ENCODE data around the gene WDR83.
A peak's percentile ranks its signal among the peaks of the same experiment; 100 is the strongest.
"Not testable (repeated sequence)": the region's sequence is repeated elsewhere in the genome, so short reads cannot be mapped to it uniquely, and the experiment has no call there.

The WDR83 gene

GRCh38 chr19:12687496-12688196, 21.0 kb downstream of the WDR83 start, which contains the start of gene GNG14:
TSS of gene GNG14 (plus strand) at chr19:12687998. CDS start at chr19:12688049, 51 bp downstream.
- DNase-seq, result no peak

DNA sequence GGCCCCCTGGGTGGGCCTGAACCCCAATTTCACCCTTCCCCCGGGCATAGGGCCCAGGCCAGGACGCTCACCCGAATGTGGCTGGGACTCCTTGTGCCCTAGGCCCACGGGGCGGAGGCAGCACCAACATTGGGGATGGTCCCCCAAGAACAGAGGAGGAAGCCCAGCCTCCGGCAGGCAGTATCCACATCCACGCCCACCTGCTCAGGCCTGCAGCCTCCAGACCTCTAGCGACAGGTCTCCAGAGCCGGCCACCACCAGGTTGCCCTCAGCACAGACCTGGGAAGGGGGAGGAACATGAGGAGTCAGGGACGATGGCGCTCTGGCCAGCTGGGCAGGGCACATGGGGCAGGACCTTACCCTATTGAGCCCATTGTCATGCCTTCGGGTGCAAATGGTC, 22.4 kb downstream of the WDR83 start:
- DNase-seq, result no peak

DNA sequence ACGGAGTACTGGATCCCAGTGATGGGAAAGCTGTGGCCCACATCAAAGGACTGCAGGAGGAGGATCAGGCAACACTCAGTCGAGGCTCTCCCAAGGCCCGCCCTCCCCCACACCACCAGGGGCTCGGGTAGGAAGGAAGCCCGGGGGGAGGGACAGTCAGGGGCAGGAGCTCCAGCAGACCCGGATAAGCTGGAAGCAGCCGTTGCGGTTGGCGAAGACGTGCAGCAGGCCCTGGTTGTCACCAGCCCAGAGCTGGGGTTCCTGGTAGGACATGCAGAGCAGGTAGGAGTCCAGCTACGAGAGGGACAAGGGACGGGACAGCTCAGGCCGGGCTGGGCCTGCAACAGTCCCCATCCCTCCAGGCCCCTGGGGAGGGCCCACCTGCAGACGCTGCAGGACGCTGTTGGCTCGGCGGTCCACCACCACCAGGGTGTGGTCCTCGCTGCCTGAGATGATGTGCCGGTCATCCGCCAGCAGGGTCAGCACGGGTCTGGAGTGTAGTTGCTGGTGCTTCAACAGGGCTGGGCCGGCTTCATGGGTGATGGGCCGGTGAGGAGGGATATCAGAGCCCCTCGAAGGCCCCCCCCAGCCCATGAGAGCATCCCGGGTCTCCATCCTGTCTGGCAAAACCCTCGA, 23.1 kb downstream of the WDR83 start:
- DNase-seq, result no peak

DNA sequence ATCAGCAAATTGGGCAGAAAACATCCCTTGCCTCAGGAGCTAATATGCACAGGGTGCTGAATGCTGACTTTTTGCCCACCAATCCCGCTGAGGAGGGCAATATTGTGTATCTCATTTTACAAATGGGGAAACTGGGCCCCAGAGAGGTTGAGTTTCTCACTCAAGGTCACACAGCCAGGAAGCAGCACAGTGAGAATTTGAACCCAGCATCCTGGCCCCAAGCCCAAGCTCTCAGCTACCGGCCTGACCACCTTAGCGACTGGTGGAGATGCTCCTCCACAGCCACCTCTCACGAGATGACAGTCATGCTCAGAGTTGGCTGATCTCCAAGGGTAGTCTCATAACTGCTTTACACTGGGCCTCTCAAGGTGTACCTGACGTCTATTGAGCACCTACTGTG, 26.4 kb downstream of the WDR83 start:
- no peak for DNase-seq

GRCh38 chr19:12694641-12695040, 28.0 kb downstream of the WDR83 start:
- DNase-seq, result no peak

DNA sequence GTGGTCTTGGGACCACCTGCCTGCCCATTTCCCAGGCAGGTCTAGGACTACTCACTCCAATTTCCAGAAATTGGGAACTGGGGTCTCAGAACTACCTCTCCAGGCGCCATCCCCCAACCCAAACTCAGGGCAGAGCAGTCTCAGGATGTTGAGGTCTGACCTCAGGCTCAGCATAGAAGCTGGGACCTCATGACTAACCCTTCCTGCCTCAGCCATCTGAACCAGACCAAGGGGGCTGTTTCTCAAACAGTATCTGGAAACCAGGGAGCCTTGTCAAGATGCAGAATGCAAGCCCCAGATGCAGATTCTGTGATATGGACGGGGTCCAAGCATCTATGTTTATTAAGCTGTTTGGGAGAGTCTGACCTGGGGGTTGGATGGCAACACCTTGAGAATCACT, 28.5 kb downstream of the WDR83 start:
- no peak for DNase-seq

- DNase-seq, result no peak
Measured at GRCh38 chr19:12695514-12695913, 28.9 kb downstream of the WDR83 start.

GRCh38 chr19:12695997-12696365, 29.4 kb downstream of the WDR83 start:
- no peak for DNase-seq

DNA sequence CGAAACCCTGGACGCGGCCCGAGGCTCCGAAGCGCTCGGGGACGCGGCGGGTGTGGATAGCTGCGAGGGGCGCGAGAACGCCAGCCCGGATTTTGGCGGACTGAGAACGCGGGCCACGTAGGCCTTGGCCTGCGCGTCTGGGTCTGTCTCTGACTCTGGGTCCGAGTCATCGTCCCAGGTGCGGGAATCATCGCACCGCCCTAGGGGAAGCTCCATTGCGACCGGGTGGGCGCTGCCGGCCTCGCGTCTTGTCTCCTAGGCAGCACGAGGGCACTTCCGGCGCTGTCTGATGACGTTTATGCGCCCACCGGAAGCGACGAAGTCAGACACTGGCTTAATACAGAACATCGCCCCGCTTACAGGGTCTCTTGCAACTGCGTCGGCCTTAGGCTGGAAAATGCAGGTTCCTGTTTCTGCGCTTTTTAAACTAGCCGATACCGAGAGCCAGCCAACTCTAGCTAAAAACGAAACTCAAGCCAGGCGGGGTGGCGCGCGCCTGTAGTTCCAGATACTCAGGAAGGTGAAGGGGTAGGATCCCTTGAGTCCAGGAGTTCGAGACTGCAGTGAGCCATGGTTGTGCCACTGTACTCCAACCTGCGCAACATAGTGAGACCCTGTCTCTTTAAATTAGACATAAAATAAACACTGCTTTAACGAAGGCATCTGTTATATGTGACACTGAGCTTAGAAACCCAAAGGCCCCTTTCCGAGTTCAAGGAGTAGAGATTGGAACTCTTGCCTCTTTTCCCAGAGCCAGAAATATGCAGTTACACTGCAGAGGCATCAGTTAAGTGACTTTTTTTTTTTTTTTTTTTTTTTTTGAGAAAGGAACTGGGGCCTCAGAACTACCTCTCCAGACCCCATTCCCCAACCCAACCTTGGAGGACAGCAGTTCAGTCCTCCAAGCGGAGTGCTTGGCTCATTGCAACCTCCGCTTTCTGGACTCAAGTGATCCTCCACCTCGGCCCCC, 30.0 kb downstream of the WDR83 start, which contains the start of gene FBXW9:
TSS of gene FBXW9 (minus strand) at position 266 of the 970 bp plus-strand sequence. CDS start at position 216, 50 bp downstream.
- peak; percentile 67 for DNase-seq

DNA sequence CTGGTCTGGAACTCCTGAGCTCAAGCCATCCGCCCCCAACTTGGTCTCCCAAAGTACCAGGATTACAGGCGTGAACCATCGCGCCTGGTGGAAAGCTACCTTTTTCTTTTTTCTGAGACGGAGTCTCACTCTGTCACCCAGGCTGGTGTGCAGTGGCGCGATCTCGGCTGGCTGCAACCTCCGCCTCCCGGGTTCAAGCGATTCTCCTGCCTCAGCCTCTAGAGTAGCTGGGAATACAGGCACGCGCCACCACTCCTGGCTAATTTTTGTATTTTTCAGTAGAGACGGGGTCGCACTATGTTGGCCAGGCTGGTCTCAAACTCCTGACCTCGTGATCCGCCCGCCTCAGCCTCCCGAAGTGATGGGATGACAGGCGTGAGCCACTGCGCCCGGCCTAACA, 30.8 kb downstream of the WDR83 start:
- DNase-seq, result not testable (repeated sequence)

DNA sequence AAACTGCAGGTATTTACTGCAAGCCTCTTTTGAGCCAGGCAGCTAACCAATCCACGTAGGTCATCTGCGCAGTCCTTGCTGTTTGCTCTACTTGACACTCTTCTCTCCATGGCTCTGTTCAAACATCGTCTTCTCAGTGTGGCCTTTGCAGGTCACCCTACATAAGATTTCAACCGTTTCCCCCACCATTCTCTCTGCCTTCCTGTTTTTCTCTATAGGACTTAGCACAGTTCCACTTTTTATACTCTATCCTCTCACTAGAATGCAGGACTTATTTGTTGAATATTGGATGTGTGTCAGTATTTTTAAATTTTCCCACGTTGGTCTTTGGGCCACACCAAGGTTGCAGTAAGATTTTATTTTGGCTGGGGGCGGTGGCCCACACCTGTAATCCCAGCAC, 31.5 kb downstream of the WDR83 start:
- no peak for DNase-seq

- DNase-seq, result no peak
Measured at GRCh38 chr19:12701596-12702282, 35.1 kb downstream of the WDR83 start.

- no peak for DNase-seq
Measured at GRCh38 chr19:12703046-12703445, 36.4 kb downstream of the WDR83 start.

DNA sequence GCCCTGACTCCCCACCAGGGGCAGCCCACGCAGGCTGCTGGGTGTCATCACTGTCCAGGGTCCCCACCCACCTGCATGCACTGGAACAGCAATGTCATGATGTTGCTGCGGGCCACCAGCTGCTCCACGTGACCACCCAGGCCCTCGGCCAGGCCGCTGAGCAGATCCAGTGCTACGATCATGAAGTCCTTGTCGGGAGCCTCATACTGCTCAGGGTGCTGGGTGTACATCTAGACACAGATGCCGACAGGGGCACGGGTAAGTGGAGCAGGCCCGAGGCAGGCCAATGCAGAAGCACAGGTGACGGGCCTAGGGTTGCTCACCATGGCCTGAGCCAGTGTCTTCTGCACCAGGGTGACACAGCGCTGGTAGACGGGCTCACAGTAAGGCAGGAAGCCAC, 38.6 kb downstream of the WDR83 start:
- DNase-seq, result no peak

GRCh38 chr19:12705654-12706331, 39.2 kb downstream of the WDR83 start:
- no peak for DNase-seq

GRCh38 chr19:12706332-12706718, 39.7 kb downstream of the WDR83 start:
- DNase-seq, result no peak

GRCh38 chr19:12708641-12709040, 42.0 kb downstream of the WDR83 start:
- no peak for DNase-seq

DNA sequence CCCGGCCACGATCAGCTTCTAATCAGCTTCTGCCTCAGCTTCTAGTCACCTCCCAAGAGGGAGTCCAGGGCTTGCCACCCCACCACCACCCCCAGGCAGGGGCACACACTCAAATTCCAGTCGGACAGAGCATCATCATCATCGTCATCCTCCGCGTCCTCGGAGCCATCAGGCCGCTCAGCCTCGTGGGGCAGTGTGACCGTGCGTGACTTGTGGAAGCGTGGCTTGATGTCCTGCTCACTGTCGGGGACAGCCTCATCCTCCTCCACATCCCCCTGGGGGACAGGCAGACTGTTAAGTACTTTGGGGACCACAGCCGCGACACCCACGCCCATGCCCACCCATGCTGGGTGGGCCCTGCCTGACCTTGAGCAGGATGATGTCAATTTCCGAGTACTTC, 44.6 kb downstream of the WDR83 start:
- DNase-seq, result no peak

- not testable (repeated sequence) for DNase-seq
Measured at GRCh38 chr19:12712077-12712476, 45.5 kb downstream of the WDR83 start.

DNA sequence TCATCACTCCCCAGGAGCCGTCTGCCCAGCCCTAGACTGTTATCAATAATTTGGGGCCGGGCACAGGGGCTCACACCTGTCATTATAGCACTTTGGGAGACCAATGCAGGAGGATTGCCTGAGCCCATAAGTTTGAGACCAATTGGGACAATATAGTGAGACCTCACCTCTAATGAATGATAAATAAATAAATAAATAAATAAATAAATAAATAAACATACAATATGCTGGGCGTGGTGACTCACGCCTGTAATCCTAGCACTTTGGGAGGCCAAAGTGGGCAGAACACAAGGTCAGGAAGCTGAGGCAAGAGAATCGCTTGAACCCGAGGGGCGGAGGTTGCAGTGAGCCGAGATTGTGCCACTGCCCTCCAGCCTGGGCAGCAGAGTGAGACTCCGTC, 46.7 kb downstream of the WDR83 start:
- DNase-seq, result not testable (repeated sequence)

DNA sequence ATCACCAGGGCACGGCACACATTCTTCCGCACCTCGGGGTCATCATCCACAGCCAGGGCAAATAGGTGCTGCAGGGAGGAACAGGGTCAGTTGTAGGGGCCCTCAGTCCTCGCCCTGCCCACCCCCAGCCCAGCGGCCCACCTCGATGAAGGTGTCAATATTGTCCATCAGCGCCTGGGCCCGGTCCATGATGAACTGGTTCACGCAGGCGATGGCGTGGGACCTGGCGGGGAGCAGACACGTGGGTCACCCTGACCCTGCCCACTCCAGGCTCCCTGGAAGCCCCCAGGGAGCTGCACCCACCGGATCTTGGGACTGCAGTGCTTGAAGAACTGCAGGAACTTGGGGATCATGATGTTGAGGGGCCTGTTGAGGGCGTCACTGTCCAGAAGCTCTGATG, 48.5 kb downstream of the WDR83 start:
- DNase-seq, result no peak

GRCh38 chr19:12715929-12716328, 49.3 kb downstream of the WDR83 start:
- no peak for DNase-seq

Data from NCI-H2029 treated with DMSO at 0.1 percent for 48 hours (cell line).